Inflammatory macrophage treated with lipopolysaccharide for 4 hours (primary cell): Measurements from ENCODE around the gene RTN4RL2.

Experiments used
- DNase-seq: peaks from one replicate; pipeline ENCODE4 v3.0.0-alpha.2; 2020

RTN4RL2 gene

DNA sequence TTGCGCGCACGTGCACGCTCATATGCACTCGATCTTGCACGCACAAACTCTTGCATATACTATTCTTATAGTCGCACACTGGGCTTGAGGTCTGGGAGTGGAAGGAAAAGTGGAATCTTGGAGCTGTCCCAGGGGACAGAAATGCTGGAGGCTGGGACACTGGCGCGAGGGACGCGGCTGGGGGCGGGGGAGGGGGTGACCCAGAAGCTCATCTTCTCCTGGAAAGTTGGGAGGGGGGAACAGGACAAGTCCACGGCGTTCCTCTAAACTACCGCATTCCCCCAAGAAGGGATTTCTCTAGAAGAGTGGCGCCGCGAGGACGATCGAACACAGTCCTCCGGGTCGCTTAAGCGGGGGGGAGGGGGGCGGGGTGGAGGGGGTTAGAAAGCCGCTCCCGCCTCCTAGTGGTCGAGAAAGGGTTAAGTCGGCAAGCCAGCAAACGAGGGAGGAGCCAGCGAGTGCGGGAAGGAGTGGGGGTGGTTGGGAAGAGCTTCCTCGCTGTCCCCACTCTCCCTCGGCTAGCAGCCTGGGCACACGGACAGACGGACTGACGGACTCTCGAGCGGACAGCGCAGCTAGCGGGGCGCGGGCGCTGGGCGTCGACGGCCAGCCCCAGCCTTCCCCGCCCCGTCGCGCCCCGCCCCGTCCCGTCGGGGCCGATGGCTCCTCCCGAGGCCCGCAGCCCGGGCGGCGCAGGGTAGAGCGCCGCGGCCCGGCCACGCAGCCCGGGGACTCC lies at the start of gene RTN4RL2:
Gene RTN4RL2 (plus strand): TSS at position 507 of the 736 bp plus-strand sequence. CDS start 338 bp downstream, outside the sequence.
- DNase-seq, result peak; percentile 45

DNA sequence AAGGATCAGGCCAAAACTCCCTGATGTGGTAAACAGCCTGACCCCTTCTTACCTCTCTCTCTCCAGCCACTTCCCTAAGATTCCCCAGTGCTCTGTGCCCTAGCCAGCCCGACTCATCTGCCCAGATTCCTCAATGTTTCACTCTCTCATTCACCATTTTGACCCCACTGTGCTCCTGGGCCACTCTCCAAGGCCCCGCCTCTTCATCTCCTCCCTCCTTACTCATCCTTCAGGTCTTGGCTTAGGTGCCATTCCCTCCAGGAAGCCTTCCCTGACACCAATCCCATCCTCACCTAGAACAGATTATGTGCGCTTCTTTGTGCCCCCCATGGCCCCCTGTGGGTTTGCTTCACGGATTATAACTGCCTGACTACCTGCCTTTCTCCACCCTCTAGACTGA lies 46.6 kb upstream of the RTN4RL2 start:
- no peak for DNase-seq

DNA sequence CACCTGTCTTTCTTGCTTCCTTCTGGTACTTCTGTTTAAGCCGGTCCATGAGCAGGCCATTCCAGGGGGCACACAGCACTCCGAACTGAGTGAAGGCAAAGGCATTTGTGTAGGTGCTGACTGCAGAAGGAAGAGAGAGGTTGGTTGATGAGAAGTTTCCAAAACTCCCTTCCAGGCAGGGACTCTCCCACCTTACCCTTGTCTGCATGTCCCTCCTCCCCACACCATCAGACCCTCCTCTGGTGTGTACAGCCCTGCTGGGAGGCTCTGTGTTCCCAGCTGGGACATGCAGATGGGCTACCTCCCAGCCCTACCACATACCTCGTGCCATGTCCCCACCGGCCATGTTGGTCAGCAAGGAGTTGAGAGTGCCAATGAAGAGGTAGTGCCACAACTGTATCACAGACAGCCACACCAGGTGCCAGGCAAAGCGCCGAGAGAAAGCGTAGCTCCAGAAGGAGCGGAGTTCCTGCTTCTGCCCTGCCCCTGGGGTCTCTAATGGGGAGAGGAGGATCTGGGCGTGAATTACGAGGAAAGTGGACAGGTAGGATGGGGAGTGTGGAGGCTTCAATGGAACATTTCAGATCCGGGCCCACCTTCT lies 45.6 kb upstream of the RTN4RL2 start:
- DNase-seq, result no peak

DNA sequence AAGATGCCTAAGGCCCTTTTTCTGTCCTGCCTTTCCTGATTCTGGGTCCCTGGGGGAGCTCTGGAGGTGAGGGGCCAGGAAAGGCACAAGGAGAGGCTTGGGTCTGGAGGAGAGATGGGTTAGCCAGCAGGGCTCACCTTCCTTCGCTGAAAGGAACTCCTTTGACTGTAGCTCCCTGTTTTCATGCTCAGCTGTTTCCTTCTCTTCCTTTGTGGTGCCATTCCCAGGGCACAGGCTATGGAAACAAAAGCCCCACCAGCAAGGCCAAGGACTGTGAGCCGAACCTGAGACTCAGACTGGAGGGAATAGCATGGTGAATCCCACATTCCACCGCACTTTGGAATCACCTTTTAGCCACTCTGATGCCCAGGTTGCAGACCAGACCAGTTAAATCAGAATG lies 43.9 kb upstream of the RTN4RL2 start:
- DNase-seq, result no peak

DNA sequence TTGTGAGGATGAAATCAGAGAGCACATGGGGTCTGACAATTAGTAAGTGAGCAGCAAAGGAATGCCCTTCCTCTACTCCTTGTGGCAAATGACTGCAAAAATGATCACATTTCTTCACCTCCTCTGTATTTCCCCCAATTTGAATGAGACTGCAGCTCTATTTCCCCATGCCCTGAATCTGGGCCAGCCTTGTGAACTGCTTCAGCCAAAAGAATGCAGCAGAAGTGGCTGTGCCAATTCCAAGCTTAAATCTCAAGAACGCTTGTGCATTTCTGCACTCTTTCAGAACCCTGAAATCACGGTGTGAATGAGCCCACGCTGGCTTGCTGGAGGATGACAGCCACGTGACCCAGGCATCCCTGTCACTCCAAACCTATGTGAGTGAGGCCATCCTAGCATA lies 43.3 kb upstream of the RTN4RL2 start:
- DNase-seq, result peak; percentile 70

DNA sequence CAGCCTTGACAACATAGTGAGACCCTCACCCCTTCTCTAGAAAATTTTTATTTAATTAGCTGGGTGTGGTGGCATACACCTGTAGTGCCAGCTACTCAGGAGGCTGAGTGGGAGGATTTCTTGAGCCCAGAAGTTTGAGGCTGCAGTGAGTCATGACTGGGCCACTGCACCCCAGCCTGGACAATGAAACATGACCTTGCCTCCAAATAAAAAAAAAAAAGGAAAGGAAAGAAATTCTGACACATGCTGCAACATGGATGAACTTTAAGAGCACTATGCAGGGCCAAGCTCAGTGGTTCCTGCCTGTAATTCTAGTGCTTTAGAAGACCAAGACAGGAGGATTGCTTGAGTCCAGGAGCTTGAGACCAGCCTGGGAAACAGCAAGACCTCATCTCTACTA lies 42.2 kb upstream of the RTN4RL2 start:
- no peak for DNase-seq

DNA sequence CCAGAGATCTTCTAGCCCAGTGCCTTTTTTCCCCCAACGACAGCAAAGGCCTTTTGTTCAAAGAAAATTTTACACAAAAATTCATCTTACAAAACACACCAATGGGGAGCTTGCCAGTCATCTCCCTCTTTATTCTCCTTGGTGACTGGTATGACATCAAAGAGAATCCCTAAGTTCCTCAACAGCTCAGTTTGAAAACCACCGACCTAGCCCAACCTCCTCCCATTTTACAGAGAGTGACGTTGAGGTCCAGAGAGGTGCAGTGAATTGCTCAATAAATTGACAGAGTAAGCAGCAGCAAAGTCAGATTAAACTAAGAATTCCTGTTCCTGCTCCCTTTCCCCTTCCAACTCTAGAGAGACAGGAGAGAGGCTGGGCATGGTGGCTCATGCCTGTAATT lies 41.2 kb upstream of the RTN4RL2 start:
- no peak for DNase-seq

DNA sequence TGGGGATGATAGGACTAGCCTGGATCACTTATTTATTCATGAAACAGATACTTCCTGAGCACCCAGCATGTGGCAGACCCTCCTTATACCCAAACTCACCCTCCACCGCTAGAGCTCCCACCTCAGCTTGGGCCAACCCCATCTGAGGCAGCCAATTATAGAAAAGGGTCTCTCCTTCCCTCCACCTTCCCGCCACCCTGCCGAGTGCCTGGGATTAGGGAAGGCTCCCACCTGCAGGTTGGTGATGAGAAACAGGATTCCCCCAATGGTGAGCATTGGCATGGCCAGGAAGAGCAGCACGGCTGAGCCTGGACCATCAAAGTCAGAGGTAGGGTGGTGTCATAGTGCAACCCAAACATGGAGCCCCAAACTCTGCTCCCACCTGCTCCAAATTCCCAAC lies 39.3 kb upstream of the RTN4RL2 start:
- DNase-seq, result no peak

DNA sequence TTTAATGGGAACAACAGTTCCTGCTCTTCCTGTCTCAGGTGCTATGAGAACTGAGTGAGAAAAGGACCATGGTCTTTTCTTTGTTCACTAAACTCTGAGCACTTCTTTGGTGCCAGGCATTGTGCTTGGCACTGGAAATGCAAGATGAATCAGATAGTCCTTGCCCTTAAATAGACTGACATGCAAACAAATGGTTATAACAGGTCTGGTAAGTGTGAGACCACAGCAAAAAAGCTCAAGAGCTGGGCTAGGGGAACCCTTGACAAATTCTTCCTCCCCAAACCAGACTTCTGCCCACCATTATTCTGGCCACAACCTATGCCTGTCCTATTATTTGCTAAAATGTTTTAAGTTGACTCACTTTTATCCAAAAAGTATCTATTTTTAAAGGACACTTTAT lies 38.5 kb upstream of the RTN4RL2 start:
- no peak for DNase-seq

DNA sequence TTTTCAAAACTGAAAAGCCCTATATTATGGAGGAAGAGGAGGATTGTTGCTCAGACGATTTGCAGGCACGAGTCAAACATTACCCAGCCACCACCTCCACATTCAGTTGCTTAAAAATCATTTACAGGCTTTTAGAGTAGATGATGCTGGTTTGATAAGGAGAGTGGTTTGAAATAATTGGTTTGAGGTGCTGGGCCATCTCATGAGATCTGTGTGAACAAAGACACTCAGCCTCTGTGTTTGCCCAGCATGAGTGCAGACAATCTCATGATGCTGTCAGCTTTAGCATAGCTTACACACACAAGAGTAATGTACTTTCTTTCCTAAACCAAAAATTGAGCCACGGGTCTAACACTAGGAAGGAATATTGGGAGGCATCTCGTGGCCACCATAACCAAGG lies 37.7 kb upstream of the RTN4RL2 start:
- DNase-seq, result no peak

DNA sequence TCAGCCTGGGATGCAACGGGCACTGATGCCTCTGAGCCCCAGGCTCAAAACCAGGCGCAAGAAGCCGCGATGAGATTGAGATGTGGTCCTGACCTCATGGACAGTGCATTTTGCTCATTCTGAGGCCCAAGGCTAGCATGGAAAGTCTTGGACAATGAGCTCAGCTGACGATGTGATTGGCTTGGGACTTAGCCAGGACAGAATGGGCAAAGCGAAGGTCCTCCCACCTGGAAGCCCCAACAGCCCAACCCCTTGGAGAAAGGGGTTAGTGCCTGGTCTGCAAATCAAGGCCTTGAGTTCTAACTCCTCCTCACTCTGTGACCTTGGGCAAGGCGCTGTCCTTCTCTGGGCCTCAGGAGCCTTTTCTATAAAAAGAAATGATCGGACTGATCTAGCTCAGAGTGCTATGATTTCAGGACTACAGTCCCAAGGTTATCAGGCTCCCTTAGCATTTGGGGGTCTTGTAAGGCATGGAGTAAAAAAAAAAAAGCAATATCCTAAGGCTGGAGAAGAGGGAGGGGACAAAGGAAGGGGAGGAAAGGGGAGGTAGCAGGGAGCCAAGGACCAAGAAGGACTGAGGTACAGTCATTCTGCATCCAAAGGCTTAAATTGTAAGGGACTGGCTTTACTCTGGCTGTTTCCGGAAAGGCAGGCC lies 36.1 kb upstream of the RTN4RL2 start:
- no peak for DNase-seq

DNA sequence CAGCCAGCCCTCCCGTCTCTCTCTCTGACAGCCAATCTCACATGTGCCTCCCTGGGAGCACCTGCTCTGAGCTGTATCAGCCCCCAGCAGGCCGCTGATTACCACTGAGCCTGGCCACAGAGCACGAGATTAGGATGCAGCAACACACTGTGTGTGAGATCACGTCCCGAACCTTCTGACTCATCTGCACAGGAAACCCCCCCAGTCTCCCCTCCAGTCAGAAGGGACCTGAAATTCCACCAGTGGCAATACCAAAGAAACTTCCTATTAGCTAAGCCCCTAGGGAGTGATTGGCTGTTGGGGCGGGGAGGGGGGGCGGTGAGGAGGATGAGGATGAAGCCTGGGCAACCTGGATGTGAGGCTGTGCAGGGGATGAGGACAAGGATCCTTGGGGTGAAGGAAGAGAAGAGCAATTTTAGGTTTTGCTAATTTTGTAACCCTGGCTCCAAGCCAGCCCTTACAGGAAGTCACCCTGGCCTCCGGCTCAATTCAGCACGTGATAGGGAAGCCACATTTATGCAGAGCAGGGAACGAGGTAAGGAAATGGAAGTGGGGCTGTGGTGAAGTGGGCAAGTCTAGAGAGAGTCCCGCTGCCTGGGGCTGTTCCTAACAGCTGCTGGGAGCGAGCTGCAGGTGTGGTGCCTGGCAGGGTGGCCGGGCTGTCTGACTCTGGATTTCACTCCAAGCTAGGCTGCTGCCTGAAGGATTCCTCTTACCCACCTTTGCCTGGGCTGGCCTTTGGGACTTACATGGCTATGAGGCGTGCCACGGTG lies 35.4 kb upstream of the RTN4RL2 start:
- peak; percentile 99 for DNase-seq

DNA sequence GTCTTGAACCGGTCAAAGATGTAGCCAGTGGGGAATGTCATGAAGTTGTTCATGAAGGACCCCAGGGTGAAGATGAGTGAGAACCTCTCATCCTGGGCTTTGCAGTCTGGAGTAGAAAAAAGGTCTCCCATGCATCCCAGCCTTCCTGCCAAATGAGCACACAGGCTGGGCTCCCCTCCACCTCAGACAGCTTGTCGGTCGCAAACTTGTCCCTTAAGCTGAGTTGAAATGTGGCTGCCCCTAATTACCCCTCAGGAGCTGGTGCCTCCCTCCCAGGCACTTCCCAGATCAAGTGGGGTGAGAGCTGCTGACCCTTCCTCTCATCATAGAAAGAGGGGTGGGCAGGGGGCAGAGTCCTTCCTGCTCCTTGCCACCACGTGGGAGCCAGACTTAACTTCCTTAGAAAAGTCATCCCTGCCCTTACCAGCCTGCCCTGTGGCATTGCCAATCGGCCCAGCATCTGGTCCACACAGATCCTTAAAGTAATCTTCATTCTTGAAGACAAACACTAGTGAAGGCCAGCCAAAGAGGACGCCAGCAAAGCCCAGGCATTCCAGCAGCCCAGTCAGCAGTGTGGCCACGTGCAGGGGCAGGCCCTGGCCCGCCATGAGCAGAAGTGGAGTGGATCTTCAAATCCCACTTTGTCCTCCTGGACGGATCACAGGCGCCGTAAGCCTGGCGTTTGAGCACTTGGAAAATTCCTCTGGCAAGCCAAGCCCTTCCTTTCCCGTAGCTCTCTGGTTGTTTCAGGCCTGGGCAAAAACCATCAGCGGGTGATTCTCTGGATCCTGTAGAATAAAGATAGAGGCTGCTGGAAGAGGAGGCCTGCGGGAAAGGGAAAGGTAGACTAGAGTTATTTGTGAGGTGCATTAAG lies 34.5 kb upstream of the RTN4RL2 start:
- peak; percentile 33 for DNase-seq

DNA sequence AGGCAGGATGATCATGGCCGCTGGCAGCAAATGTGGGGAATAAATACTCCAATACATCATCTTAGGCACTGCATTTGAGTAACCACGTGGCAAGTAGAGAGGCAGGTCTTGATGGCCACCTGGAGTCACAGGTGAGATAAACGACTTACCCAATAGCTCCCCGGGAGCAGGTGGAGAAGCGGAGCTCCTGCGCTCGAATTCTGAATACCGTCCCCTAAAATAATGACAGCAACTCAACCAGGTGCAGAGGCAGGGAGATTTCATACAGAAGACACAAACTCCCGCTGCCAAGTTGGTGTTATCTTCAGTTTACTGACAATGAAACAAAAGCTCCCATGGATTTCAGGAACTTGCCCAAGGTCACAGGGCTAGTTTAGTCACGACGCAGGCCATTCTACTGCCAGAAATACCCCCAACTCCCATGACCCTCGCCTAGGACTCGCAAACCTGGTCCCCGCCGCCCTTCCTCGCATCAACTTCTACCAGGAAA lies 33.8 kb upstream of the RTN4RL2 start:
- DNase-seq, result peak; percentile 70

DNA sequence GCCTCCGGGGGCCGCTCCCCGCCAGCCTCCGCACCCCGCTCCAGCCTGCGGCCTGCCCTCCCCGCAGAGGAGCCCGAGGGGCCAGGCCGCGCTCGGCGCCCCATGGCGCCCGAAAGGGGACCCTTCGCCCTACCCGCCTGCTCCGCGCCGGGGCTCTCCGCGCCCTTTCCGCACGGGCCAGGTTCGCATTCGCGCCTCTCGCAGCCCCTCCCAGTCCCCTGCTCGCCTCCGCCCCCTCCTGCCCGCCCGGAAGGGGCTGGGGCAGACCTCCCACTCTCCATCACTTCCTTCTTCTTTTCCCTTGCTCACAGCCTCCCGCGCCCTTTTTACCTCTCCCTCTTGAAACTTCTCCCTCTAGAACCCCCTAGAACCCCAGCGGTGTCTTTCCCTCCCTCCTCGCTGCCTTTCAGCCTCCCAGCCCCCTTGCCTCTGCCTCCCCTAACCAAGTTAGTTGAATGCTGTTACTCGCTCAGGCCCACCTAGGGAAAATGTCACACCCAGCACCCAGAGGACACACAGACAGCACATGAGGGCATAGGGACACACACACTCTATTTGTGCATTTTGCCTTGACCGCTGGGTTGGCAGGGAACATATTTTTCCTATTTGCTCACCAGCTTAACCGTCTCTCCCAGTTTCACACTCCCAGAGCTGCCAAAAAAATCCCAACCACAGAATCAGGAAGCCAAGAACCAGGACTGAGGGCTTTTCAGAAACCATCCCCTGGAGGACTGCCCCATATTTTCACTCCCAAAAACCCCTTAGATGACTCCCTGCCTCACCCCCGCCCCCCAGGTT lies 33.2 kb upstream of the RTN4RL2 start, which contains the start of gene SLC43A3:
Gene SLC43A3 (minus strand): TSS at position 193 of the 798 bp plus-strand sequence. CDS start 949 bp downstream, outside the sequence.
- DNase-seq, result peak; percentile 88

DNA sequence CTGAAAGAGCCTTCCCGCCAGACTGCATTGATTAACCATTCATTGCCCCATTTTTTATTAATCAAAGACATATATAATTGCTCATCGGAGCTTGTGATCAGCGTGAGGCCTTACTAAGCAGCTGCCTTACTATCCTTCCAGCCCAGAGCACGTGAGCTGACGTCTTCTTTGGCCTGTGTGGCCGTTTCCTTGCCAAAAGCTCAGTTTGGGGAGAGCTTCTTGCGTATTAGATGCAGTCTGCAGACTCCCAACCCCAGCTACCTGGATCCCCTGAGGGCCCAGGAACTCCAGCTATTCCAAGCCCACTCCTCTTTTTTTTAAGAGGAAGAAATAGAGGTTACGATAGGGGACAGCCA lies 32.6 kb upstream of the RTN4RL2 start:
- DNase-seq, result no peak

DNA sequence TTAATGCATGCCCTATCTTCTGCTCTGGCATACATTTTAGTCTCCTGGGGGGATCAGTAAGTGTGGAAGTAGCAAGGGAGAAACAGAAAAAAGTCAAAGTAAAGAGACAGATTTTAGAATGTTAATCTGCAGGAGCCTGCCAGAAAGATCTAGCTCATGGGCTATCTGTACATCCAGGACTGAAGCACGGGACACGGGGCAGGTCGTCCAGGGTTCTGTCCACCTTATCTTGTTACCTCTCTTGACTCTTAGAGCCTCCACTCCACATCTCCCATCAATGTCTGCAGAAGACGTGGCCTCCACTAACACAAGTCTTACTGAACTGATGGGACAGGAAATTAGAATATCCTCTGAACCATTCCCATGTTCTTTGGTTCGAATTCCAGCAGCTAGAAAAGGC lies 31.7 kb upstream of the RTN4RL2 start:
- DNase-seq, result no peak

DNA sequence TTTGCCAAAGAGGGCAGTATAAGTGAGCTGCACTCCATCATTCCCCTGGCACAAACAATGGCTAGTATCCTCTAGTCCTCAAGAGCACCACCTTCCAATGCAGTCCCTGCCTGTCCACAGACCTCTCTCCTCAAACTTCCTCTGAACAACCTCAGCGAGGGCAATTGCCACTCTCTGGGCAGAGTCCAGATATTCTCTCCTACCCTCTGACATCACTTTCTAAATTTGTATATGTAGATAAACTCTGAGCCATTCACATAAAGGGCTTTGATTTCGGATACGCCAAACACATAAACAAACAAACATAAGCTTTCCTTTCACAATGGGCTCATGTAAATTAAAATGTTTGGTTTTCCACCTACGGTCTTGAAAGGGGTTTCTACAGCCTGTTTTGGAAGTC lies 30.4 kb upstream of the RTN4RL2 start:
- DNase-seq, result no peak

DNA sequence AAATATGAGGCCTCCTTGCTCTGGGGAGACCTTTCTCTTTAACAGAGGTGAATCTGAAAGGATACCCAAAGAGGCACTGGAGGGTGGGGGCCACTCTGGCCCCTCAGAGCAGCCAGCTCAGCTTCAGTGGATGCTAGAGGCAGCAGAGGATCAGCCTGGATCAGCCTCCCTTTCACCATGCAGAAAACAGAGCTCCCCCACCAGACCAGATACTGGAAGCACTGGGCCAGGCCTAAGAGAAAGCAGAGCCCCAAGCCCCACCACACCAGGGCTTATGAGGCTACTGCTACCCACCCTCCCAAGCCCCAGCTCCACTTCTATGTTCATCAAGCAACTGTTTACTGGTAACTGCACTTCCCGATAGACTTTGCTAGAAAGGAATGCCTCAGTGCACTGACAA lies 29.4 kb upstream of the RTN4RL2 start:
- no peak for DNase-seq

DNA sequence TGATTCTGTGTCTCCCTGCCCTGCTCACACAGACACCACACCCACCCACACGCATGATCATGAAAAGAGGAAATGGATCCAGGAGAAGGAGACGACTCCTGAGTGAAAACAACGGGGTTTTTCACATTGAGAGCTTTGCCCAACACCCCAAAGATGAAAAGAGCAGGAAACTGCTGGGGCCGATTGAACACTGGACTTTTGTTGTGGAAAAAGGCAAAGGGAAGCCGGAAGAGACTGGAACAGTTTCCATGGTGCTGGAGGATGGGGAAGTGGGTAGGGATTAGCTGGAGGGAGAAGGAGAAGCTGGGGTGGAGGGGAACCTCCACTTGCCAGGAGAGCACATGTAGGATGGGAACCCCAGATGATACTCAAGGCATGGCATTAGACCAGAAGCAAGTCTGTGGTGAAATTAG lies 28.2 kb upstream of the RTN4RL2 start:
- DNase-seq, result peak; percentile 87

DNA sequence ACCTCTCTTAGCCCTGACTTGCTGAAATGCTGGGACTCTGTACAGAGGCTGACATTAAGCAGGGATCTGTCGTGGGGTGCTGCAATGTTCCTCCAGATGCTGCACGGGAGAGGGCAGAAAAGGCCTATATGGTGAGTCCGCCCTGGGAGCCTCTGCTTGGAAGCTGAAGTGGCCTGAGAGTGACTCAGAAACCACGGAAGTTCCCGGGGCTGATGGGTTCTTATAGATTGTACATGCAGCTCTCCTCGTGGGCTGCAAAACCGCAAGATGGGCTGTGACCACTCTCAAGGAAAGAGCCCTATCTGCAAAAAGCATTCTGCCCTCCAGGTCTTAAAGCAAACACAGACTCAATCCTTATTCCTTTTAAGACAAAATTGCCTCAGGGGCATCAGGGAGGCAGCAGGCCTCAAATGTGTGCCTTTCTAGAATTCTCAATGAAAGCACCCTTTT lies 27.6 kb upstream of the RTN4RL2 start:
- peak; percentile 95 for DNase-seq
